Hematopoietic multipotent progenitor cell treated with erythropoietin and hydrocortisone succinate and interleukin-3 and kit ligand, for 4 days (in vitro differentiated cells): Measurements from ENCODE around the gene NKAIN1.
"Not testable (repeated sequence)": the region's sequence is repeated elsewhere in the genome, so short reads cannot be mapped to it uniquely, and the experiment has no call there.

ENCODE experiments used
- DNase-seq: peaks from one replicate; pipeline ENCODE4 v3.0.0-alpha.2; 2015

Gene NKAIN1

GRCh38 chr1:31151402-31151801 is 88.3 kb downstream of the NKAIN1 start:
- no peak for DNase-seq

- no peak for DNase-seq
These were observed 91.3 kb downstream of the NKAIN1 start for GRCh38 chr1:31148409-31148808.

- DNase-seq = no peak
These were observed 94.0 kb downstream of the NKAIN1 start for GRCh38 chr1:31145648-31146047.

GRCh38 chr1:31144442-31144841 is 95.2 kb downstream of the NKAIN1 start:
- DNase-seq = no peak

- DNase-seq = no peak
These were observed 96.2 kb downstream of the NKAIN1 start for GRCh38 chr1:31143455-31143854.

- no peak for DNase-seq
These were observed 97.3 kb downstream of the NKAIN1 start for GRCh38 chr1:31142406-31142805.

- no peak for DNase-seq
These were observed 99.4 kb downstream of the NKAIN1 start for GRCh38 chr1:31140299-31140698.

- DNase-seq = not testable (repeated sequence)
These were observed 100.7 kb downstream of the NKAIN1 start for GRCh38 chr1:31138797-31139521.

GRCh38 chr1:31137873-31138272 is 101.8 kb downstream of the NKAIN1 start:
- DNase-seq = not testable (repeated sequence)

GRCh38 chr1:31135973-31136600 is 103.6 kb downstream of the NKAIN1 start:
- no peak for DNase-seq

- DNase-seq = peak; percentile 48
These were observed 106.3 kb downstream of the NKAIN1 start for GRCh38 chr1:31133368-31133767.
